Activated CD8-positive, alpha-beta memory T cell treated with anti-CD3 and anti-CD28 coated beads, Interleukin-2, amount 50 U/mL, for 48 hours (primary cell): ENCODE results near the gene PIGS.

Experiments used
- DNase-seq: peaks from one replicate; pipeline ENCODE4 v3.0.0-alpha.2; 2020

PIGS gene

DNA sequence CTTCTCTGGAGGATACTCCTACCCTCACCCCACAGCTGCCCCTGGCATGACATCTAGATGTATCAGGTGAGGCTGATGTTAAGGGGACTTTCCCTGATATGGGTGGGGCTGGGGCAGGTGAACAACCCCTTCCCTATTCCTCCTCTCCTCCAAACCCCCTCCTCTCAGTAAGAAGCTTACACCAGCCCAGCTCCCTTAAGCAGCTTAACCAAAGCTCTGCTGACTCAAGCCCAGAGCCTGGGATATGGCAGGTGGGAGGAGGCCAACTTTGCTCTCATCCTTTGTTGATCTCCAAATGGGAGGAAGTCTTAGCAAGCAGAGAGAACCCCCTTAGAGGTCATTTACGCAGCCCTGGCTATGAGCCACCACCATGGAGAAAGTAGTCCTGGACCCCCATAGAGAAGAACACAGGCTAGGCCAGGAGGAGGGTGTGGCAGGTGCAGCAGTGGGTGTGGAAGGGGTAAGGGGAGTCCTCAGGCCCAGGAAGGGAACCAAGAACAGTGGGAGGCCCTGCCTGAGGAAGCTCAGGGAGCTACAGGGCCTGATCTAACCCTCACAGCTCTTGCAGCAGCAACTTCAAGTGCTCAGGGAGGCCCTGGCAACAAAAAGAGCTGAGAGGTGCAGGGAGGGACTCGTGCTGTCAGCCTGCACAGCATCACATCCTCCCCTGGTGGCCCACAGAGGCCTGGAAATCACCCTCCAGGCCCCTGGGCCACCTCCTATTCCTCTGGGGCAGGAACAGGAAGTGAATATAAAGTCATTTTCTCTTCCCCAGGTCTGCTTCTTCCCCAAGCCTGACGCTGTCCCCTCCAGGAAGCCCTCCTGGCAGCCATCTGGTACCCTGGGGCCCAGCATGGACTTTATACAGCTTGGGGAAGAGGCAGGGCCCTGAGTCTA, 21.8 kb downstream of the PIGS start:
- DNase-seq: peak; percentile 70

DNA sequence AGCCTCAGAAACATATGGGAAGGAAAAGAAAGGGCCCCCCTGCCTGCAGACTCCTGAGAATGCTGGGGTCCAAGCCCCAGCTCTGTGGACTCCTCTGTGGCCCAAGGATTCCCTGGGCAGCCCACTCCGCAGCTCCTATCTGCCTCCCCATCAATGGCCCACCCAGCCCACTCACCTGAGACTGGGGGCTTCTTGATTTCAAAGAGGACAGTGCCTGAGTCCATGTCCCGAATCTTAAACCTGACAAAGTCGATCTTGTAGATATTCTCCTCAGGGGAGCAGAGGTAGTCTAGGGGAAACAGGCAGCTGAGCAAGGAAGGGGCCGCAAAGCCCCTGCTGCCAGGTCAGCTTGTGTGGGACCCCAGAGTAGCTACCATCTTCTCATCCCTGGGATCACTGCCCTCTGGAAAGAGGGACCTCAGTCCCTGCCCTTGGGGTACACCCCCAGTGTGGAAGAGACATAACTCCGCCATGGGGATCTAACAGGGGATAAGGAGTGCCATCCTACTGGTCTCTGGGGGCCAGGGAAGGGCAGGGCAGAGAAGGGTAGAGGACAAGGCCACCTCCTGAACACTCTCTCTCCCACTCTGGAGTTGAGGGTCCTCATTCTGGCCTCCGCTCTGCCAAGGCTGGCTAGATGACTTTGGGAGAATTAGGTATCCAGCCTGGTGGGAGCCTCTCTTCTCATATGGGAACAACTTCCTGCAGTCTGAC, 22.8 kb downstream of the PIGS start:
- no peak for DNase-seq

DNA sequence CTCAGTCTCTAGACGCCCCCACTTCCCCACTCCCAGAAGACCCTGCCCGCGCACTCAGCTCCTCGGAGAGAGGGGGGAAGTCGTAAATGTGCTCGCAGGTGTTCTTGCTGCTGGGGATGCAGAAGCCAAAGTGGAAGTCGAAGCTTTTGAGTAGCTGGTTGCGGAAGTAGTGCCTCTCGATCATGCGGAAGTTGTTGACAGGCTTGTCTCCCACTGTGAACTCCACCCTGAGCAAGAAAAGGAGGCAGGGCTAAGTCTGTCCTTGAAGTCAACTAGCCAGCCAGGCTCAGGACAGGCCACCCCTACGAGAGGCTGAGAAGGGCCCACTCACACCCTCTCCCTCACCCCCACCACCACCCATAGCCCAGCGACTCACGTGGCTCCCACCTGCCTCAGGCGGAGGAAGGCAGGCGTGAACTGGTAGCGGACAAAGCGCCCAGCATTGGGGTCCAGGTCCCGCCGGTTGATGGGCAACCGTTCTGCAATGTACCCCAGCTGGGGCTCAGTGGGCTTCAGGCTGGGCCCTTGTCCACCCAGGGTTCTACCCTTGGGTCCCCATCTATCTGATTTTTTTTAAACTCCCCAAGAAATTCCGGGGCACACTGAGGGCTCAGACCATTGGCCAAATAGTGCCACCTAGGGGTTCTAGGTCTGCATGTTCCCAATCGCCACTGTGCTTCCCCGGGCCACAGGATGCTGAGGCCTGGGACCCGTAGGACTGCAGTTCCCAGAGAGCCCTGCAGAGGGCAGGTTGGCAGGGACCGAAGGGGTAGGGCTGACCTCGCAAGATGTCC, 23.5 kb downstream of the PIGS start:
- DNase-seq: peak; percentile 92

- DNase-seq: no peak
These were observed 24.2 kb downstream of the PIGS start for GRCh38 chr17:28547096-28547622.

GRCh38 chr17:28545787-28546415, 25.4 kb downstream of the PIGS start:
- DNase-seq: no peak

GRCh38 chr17:28545141-28545503, 26.2 kb downstream of the PIGS start:
- DNase-seq: no peak

DNA sequence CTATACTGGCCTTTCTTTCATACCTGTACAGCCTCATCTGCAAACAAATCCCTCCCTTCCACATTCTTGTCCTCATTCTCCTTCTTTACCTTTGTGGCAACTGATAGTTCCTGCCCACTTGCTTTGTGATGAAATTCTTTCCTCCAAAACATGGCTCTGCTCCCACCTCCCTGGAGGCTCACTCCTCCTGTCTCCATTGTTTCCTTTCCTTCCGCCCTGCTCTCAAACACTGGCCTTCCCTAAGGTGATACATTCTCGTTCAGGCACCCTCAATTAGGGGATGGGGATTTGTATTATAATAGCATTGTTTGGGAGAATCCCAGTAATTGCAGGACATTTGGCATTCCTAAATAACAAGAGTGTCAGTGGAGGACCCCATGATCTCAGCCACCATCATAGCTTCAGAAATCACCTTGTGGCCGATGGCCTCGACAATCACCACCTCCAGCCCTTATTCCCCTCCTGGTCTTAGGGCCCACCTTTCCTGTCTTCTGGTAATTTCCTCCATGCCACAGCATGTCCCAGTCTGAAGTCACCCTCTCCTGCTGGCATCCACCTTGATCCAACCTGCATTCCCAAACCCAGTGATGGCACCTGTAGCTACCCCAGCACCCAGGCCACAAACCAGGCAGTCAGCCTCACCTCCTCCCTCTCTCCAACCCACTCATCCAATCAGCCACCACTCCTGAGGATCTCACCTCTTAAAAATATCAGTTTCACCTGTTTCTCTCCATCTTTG, 26.8 kb downstream of the PIGS start:
- no peak for DNase-seq

DNA sequence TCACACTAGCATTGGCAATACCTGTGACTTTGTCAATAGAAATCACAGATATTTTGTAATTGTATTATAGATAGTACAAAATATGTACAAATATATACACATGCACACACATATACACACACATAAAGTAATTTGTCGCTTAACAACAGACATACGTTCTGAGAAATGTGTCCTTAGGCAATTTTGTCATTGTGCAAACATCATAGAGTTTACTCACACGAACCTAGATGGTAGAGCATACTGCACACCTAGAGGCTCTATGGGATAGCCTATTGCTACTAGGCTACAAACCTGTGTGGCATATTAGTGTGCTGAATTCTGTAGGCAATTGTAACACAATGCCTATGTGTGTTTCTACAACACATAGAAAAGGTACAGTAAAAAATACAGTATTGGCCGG, 29.9 kb downstream of the PIGS start:
- DNase-seq: no peak

DNA sequence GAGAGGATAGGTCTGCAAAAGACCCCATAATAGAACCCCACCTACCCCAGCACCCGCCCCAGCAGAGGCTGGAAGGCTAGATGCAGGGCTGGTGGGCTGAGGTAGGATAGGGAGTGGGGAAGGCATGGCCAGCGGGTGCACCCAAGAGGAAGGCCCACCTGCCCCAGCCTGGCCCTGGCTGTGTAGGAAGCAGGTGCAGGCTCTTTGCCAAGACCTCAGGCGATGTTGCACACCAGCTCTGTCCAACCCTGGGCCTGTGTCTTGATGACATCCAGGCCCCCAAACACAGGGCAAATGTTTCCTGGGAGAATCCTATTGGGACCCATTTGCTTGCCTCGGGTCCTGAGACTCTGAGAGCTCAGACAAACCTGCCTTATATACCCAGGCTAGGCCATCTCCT, 31.1 kb downstream of the PIGS start:
- no peak for DNase-seq

DNA sequence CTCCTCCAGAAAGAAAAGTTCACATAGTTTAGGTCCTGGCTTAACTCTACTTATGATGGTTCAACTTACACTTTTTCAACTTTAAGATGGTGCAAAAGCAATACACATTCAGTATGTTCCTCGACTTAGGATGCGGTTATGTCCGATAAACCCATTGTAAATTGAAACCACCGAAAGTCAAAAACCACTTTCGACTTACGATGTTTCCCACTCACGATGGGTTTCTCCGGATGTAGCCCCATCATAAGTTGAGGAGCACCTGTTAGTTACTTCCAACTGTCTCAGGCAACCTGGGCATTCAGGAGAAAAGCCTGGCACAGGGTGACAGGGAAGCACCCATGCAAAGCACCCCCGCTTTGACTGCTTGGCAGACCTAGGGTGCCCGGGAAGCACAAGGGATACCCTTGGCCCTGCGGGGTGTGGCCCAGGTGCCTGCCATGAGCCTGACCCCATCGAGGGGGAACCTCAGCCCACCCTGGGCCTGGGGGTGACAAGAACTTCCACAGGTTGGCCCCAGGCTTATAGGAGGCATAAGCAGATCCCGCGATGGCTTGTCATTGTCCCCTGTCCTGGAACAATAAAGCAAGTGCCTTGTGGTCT, 32.9 kb downstream of the PIGS start:
- no peak for DNase-seq

GRCh38 chr17:28537219-28537610, 34.1 kb downstream of the PIGS start:
- no peak for DNase-seq

GRCh38 chr17:28536532-28537218, 34.6 kb downstream of the PIGS start:
- no peak for DNase-seq

GRCh38 chr17:28534740-28535375, 36.5 kb downstream of the PIGS start:
- no peak for DNase-seq

- no peak for DNase-seq
These were observed 38.1 kb downstream of the PIGS start for GRCh38 chr17:28533091-28533807.

DNA sequence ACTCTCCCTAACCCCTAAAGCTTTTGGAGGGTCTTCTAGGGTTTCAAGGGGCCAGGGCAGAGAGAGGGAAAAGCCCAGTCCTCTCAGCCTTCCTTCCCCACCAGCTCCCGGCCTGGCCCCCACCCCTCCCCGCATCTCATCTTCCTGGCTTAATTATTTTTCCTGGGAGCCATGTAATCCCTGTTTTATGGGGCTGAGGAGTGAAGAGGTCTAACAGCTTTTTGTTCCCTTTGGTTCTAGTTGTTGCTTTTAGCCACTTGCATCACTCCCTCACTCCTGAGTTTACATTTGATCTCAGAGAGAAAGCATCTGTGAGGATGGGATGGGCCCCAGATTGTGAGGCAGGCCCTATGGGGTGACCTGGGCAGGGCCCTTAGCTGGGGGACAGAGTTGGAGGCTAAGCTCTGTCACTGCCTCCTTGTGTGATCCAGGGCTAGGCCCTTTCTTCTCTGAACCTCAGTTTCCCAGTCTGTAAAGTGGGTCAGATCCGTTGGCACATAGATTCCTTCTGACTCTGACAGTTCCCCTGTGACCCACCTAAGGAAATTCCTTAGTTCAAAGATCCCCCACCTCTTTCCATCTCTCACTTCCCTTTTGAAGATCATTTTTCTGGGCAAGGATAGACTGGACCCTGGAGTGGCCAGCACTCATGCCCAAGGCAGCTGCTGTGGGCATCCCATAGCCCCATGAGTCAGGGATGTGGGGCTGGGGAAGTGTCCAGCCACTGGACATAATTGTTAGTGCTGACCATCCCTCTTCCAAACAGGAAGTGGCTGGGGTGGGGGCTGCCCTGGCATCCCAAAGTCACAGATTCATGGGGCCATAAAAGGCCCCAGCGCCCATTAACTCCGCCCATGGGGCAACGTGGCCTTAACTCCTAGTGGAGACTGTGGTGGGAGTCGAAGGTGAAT, 39.0 kb downstream of the PIGS start:
- no peak for DNase-seq

- DNase-seq: no peak
These were observed 40.4 kb downstream of the PIGS start for GRCh38 chr17:28530926-28531325.

- DNase-seq: no peak
These were observed 41.1 kb downstream of the PIGS start for GRCh38 chr17:28530250-28530649.

GRCh38 chr17:28529013-28529400, 42.3 kb downstream of the PIGS start:
- DNase-seq: no peak
